Tibial nerve (tissue), 4 donors: ENCODE data around the gene ARID1B. TPM values are rescaled to one million over a fixed set of nuclear protein-coding genes. Genes with fewer than 3 reads are reported as not detected.

Experiments
- DNase-seq, 2 donors: peaks; one replicate each; pipeline ENCODE4 v3.0.0-alpha.2; 2019; ENCODE audit warnings: low spot score in 2 of 2
- H3K27ac ChIP-seq, 4 donors: fragments of 200-600 bp; sonication (generic) in 3 of 4; one replicate each; pipeline ENCODE4 v1.5.1; 2017 to 2019; ENCODE audit warnings: mild to moderate bottlenecking in 1 of 4
- H3K27me3 ChIP-seq, 2 donors: fragments of 200-600 bp; sonication (generic) in 1 of 2; one replicate each; pipeline versions ENCODE4 v1.5.1 to v1.6.0; 2017 to 2019
- H3K36me3 ChIP-seq, 3 donors: fragments of 200-600 bp; sonication (generic); one replicate each; pipeline ENCODE4 v1.5.1; 2018 to 2019
- H3K4me1 ChIP-seq, 4 donors: fragments of 200-600 bp; sonication (generic) in 3 of 4; one replicate each; pipeline ENCODE4 v1.5.1; 2017 to 2019
- H3K4me3 ChIP-seq, 4 donors: fragments of 200-600 bp; sonication (generic) in 3 of 4; one replicate each; pipeline ENCODE4 v1.5.1; 2017 to 2019; ENCODE audit warnings: mild to moderate bottlenecking in 1 of 4, moderate library complexity in 1 of 4
- H3K9me3 ChIP-seq, 4 donors: fragments of 200-600 bp; sonication (generic) in 3 of 4; one replicate each; pipeline ENCODE4 v1.5.1; 2017 to 2019
- CTCF ChIP-seq, 5 experiments: fragments of 200-600 bp in 3 of 5; fragments of 450-650 bp in 2 of 5; sonication (generic) in 3 of 5; IDR thresholded peaks; one replicate each; pipeline ENCODE4 v1.5.1; 2016 to 2019; ENCODE audit warnings: antibody characterized with exemption in 5 of 5, mild to moderate bottlenecking in 3 of 5, moderate library complexity in 2 of 5
- EP300 ChIP-seq, 2 donors: sonication (generic); formaldehyde crosslinking; IDR thresholded peaks; one replicate each; pipeline ENCODE4 v1.6.1; 2017; ENCODE audit warnings: antibody characterized with exemption in 2 of 2, mild to moderate bottlenecking in 1 of 2
- POLR2A ChIP-seq, 2 donors: fragments of 450-650 bp; IDR thresholded peaks; one replicate each; pipeline ENCODE4 v1.6.1; 2017; ENCODE audit warnings: antibody characterized with exemption in 2 of 2, mild to moderate bottlenecking in 2 of 2, moderate library complexity in 2 of 2
- WGBS, 2 donors: methylation state at CpG; one replicate each; pipeline ENCODE4 v1.1.5; 2018; 5-methylcytosine and 5-hydroxymethylcytosine counted together
- total RNA-seq, 4 donors: library from RNA; depleted of rRNA; stranded (reverse); fragments of >200 nt; gene quantifications; one replicate each; pipeline ENCODE4 v1.1.0, GENCODE V29; 2016

The ARID1B gene
- total RNA-seq, 4 donors from 2014 or later, result 91.5 to 123 (median 110) TPM

GRCh38 chr6:157211603-157212455, 434.7 kb downstream of the ARID1B start:
- no peak overlapping the region for H3K4me3 ChIP-seq
- H3K4me1 ChIP-seq, result no peaks in the 10 kb centered on the region
- no peak for TF ChIP-seq CTCF (IDR thresholded peaks at IDR 0.05)
- TF ChIP-seq EP300 (IDR thresholded peaks at IDR 0.05), result no peak
- no peaks in the 10 kb centered on the region for H3K27me3 ChIP-seq
- 77 to 81% methylated on average over 11 of the region's 11 CpGs for WGBS, 2 donors
- no peaks in the 10 kb centered on the region for H3K9me3 ChIP-seq
- peaks cover 0 to 17% (median 0%) of the 10 kb centered on the region in 3 donors for H3K36me3 ChIP-seq
- H3K27ac ChIP-seq, result no peak overlapping the region
- no peak for DNase-seq

GRCh38 chr6:157213426-157213825, 436.2 kb downstream of the ARID1B start:
- WGBS, 2 donors, result 94 to 95% methylated on average over 9 of the region's 9 CpGs
- Histone ChIP-seq H3K4me3 (no peak overlapping the region), H3K9me3 (no peaks in the 10 kb centered on the region), H3K27ac (no peak overlapping the region), H3K4me1 (no peaks in the 10 kb centered on the region), H3K27me3 (no peaks in the 10 kb centered on the region), H3K36me3 (peaks cover 0 to under 1% (median 0%) of the 10 kb centered on the region in 3 donors)
- no peak for DNase-seq
- TF ChIP-seq CTCF (IDR thresholded peaks at IDR 0.05) (no peak), POLR2A (IDR thresholded peaks at IDR 0.05) (no peak), EP300 (IDR thresholded peaks at IDR 0.05) (no peak)

- H3K4me1 ChIP-seq, result no peaks in the 10 kb centered on the region
- no peak for DNase-seq
- H3K27ac ChIP-seq, result no peak overlapping the region
- H3K27me3 ChIP-seq, result no peaks in the 10 kb centered on the region
- TF ChIP-seq EP300 (IDR thresholded peaks at IDR 0.05) (no peak), CTCF (IDR thresholded peaks at IDR 0.05) (no peak)
- 87 to 91% methylated on average over 10 of the region's 10 CpGs for WGBS, 2 donors
- no peak overlapping the region for H3K4me3 ChIP-seq
- H3K9me3 ChIP-seq, result no peaks in the 10 kb centered on the region
- no peaks in the 10 kb centered on the region for H3K36me3 ChIP-seq
Measured at GRCh38 chr6:157213907-157214565, 436.9 kb downstream of the ARID1B start.

GRCh38 chr6:157215717-157216116, 438.5 kb downstream of the ARID1B start:
- H3K4me1 ChIP-seq, result peaks cover 0 to 7% (median 0%) of the 10 kb centered on the region in 4 donors
- no peak overlapping the region for H3K27ac ChIP-seq
- H3K4me3 ChIP-seq, result no peak overlapping the region
- no peak for DNase-seq
- H3K27me3 ChIP-seq, result no peaks in the 10 kb centered on the region
- no peaks in the 10 kb centered on the region for H3K36me3 ChIP-seq
- WGBS, 2 donors, result 76% methylated on average over 2 of the region's 2 CpGs
- no peaks in the 10 kb centered on the region for H3K9me3 ChIP-seq
- TF ChIP-seq EP300 (IDR thresholded peaks at IDR 0.05), result no peak

- no peak for DNase-seq
- no peaks in the 10 kb centered on the region for H3K27me3 ChIP-seq
- H3K4me3 ChIP-seq, result no peak overlapping the region
- TF ChIP-seq CTCF (IDR thresholded peaks at IDR 0.05) (no peak), EP300 (IDR thresholded peaks at IDR 0.05) (no peak), POLR2A (IDR thresholded peaks at IDR 0.05) (no peak)
- H3K27ac ChIP-seq, result no peak overlapping the region
- peaks cover 0 to 10% (median 0%) of the 10 kb centered on the region in 4 donors for H3K4me1 ChIP-seq
- H3K9me3 ChIP-seq, result no peaks in the 10 kb centered on the region
- WGBS, 2 donors, result 87 to 89% methylated on average over 5 of the region's 5 CpGs
- no peaks in the 10 kb centered on the region for H3K36me3 ChIP-seq
Measured at GRCh38 chr6:157216570-157216969, 439.4 kb downstream of the ARID1B start.
